CD8-positive, alpha-beta memory T cell (primary cell): Measurements from ENCODE around the gene ENDOD1. TPM values are rescaled to one million over a fixed set of nuclear protein-coding genes. Genes with fewer than 3 reads are reported as not detected.

Source experiments
- CTCF ChIA-PET: fragments of 350-600 bp; sonication (Branson Sonifier 250); formaldehyde crosslinking; loops from one replicate; lab custom pipeline; 2021; ENCODE audit warnings: antibody characterized with exemption; lab: Charles Lee
- POLR2A ChIA-PET: fragments of 350-600 bp; sonication (Branson Sonifier 250); formaldehyde crosslinking; loops from one replicate; lab custom pipeline; 2021; ENCODE audit warnings: antibody characterized with exemption; lab: Charles Lee
- DNase-seq, 5 donors: peaks; one replicate each; pipeline versions ENCODE4 v3.0.0 to v3.0.0-alpha.2; 2020 to 2022; ENCODE audit warnings: mixed read lengths in 1 of 5
- H3K27ac ChIP-seq: one replicate; pipeline ENCODE4 v1.7.0; 2013; ENCODE audit warnings: low read depth, mild to moderate bottlenecking, low read length, moderate library complexity
- H3K27me3 ChIP-seq: 2 replicates; pipeline ENCODE4 v1.7.0; 2013; ENCODE audit warnings: low read length, mild to moderate bottlenecking; ENCODE audit not compliant: insufficient read depth, poor library complexity, severe bottlenecking
- H3K36me3 ChIP-seq: 2 replicates; pipeline ENCODE4 v1.7.0; 2013; ENCODE audit warnings: mild to moderate bottlenecking, low read length, moderate library complexity; ENCODE audit not compliant: insufficient read depth
- H3K4me1 ChIP-seq: 2 replicates; pipeline ENCODE4 v1.7.0; 2013; ENCODE audit warnings: mild to moderate bottlenecking, low read length, moderate library complexity; ENCODE audit not compliant: insufficient read depth
- H3K4me3 ChIP-seq: 2 replicates; pipeline ENCODE4 v1.7.0; 2013; ENCODE audit warnings: mild to moderate bottlenecking, low read length
- H3K9me3 ChIP-seq: 2 replicates; pipeline ENCODE4 v1.7.0; 2013; ENCODE audit warnings: mild to moderate bottlenecking, low read length
- H3K27ac Mint-ChIP-seq, 8 donors: one replicate each; pipeline ENCODE4 v1.8.0; 2020 to 2021; ENCODE audit warnings: mixed read lengths in 8 of 8, mild to moderate bottlenecking in 6 of 8, inconsistent platforms in 3 of 8, moderate library complexity in 3 of 8
- H3K27me3 Mint-ChIP-seq, 2 donors: one replicate each; pipeline ENCODE4 v1.8.0; 2020 to 2021; ENCODE audit warnings: mixed read lengths in 2 of 2, mild to moderate bottlenecking in 1 of 2, moderate library complexity in 1 of 2
- H3K36me3 Mint-ChIP-seq, 3 donors: one replicate each; pipeline ENCODE4 v1.8.0; 2020 to 2021; ENCODE audit warnings: mixed read lengths in 3 of 3, inconsistent platforms in 1 of 3, mild to moderate bottlenecking in 1 of 3
- H3K4me1 Mint-ChIP-seq, 3 donors: one replicate each; pipeline ENCODE4 v1.8.0; 2020 to 2021; ENCODE audit warnings: mixed read lengths in 3 of 3, inconsistent platforms in 1 of 3, mild to moderate bottlenecking in 1 of 3
- H3K4me3 Mint-ChIP-seq, 7 donors: one replicate each; pipeline ENCODE4 v1.8.0; 2020 to 2021; ENCODE audit warnings: mixed read lengths in 7 of 7, mild to moderate bottlenecking in 6 of 7, moderate library complexity in 4 of 7, inconsistent platforms in 2 of 7
- H3K9me3 Mint-ChIP-seq, 5 donors: one replicate each; pipeline ENCODE4 v1.8.0; 2020 to 2022; ENCODE audit warnings: mixed read lengths in 5 of 5, mild to moderate bottlenecking in 3 of 5, moderate library complexity in 2 of 5, inconsistent platforms in 1 of 5
- polyA plus RNA-seq: library from polyadenylated mRNA; unstranded; fragments of 300-500 nt; fragmentation: Illumina TruSeq; gene quantifications from one replicate; pipeline ENCODE4 v1.2.3, GENCODE V29; 2021
- total RNA-seq, 2 experiments: library from RNA; stranded (reverse); gene quantifications; one replicate each; pipeline ENCODE4 v1.2.3, GENCODE V29; 2021

Gene ENDOD1
- total and polyA plus RNA-seq, 3 experiments from 2014 or later, result 11.1 to 30.1 (median 29.6) TPM

DNA sequence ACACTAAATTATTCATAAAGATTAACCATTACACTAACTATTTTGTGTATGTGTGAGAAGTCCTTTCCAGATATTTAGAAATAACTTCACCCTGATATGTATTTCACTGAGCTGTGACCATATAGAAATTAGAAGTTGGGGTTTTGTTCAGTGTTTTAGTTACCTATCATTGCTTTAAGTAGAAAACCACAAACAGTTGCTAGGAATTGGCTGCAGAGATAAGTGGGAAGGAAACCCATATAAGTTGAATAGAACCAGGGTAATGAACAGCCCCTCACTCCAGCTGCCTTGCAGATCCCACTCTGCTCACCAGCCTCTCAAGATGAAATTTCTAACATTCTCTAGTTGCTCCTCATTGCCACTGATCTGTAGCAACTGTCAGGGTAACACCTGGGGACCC is 12.7 kb upstream of the ENDOD1 start:
- CTCF ChIA-PET, result interaction anchor here (1.2 to 1.9 kb wide), 2 partner anchors 8 to 10 kb away, joined by 3 to 10 read pairs; partner anchors contain the start of gene SRSF8
- H3K4me3 Mint-ChIP-seq, result no peak overlapping the region
- peaks cover 1 to 4% of the 10 kb centered on the region in 2 donors for H3K27me3 Mint-ChIP-seq

DNA sequence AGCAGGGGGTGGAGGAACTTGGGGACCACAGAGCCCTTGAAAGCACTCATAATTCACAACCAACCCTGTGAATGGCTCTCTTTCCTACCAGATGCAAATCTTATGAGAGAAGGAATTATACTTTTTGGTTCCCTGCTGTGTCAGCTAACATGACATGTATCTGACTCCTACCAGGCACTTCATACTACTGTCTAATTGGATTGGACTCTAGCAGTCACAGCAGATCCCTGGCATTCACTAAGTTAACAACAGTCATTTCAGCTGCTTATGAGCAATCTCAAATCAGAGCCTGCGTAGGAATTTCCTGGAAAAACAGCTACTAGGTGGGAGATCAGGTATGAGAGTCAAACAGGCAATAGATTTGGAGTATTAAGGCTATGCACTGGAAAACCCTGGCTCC is 11.1 kb upstream of the ENDOD1 start:
- Histone ChIP-seq H3K27ac (no peak overlapping the region), H3K36me3 (no peaks in the 10 kb centered on the region), H3K9me3 (no peaks in the 10 kb centered on the region), H3K27me3 (no peaks in the 10 kb centered on the region), H3K4me1 (no peaks in the 10 kb centered on the region), H3K4me3 (no peak overlapping the region)
- Mint-ChIP-seq H3K4me3 (no peak overlapping the region), H3K27ac (no peak overlapping the region), H3K9me3 (no peaks in the 10 kb centered on the region), H3K36me3 (no peaks in the 10 kb centered on the region), H3K4me1 (no peaks in the 10 kb centered on the region), H3K27me3 (peaks cover 1 to 4% of the 10 kb centered on the region in 2 donors)
- DNase-seq, result no peak
- POLR2A ChIA-PET, result no interaction called here
- CTCF ChIA-PET, result interaction anchor here (2.0 kb wide), 1 partner anchor 9 kb away, joined by 6 read pairs; no protein-coding TSS in a partner anchor

More for the DNA sequence above, 12.7 kb upstream of the ENDOD1 start:
- Histone ChIP-seq H3K27me3 (no peaks in the 10 kb centered on the region), H3K4me3 (no peak overlapping the region), H3K9me3 (no peaks in the 10 kb centered on the region), H3K36me3 (no peaks in the 10 kb centered on the region), H3K4me1 (no peaks in the 10 kb centered on the region), H3K27ac (no peak overlapping the region)
- Mint-ChIP-seq H3K27ac (no peak overlapping the region), H3K9me3 (no peaks in the 10 kb centered on the region), H3K36me3 (peaks cover 0 to 7% (median 0%) of the 10 kb centered on the region in 3 donors), H3K4me1 (peaks cover 3 to 9% (median 7%) of the 10 kb centered on the region in 3 donors)
- POLR2A ChIA-PET, result interaction anchor here (1.1 to 1.4 kb wide), 2 partner anchors 10 to 12 kb away, joined by 3 to 6 read pairs; partner anchors contain the start of gene ENDOD1
- DNase-seq, result no peak

DNA sequence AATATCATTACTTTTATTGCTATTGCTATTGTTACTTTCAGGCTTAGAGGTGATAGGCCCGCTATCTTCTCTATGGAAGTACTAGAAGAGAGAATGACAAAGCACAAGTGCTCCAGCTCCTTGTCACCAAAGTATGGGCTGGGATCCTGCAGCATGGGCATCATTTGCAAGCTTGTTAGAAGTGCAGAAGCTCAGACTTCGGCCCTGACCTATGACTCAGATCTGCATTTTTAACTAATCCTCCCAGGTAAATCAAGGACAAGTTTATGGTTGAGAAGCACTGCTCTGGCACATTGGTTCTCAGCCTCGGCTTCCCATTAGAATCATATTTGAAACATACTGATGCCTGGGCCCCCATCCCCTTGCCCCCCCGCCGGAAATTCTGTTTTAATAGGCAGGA is 8.6 kb upstream of the ENDOD1 start:
- Histone ChIP-seq H3K4me3 (no peak overlapping the region), H3K27ac (no peak overlapping the region), H3K27me3 (no peaks in the 10 kb centered on the region), H3K36me3 (no peaks in the 10 kb centered on the region), H3K9me3 (no peaks in the 10 kb centered on the region), H3K4me1 (no peaks in the 10 kb centered on the region)
- no peak for DNase-seq
- Mint-ChIP-seq H3K36me3 (no peaks in the 10 kb centered on the region), H3K9me3 (no peaks in the 10 kb centered on the region), H3K27me3 (peaks cover 0 to 4% of the 10 kb centered on the region in 2 donors), H3K4me1 (no peaks in the 10 kb centered on the region), H3K27ac (no peak overlapping the region), H3K4me3 (no peak overlapping the region)
- ChIA-PET POLR2A (interaction anchor here (1.9 kb wide), 1 partner anchor 8 kb away, joined by 6 read pairs; no protein-coding TSS in a partner anchor), CTCF (interaction anchor here (0.9 to 2.6 kb wide), 4 partner anchors 8 to 58 kb away, joined by 3 to 14 read pairs (median 7); partner anchors contain the start of gene ENDOD1)

DNA sequence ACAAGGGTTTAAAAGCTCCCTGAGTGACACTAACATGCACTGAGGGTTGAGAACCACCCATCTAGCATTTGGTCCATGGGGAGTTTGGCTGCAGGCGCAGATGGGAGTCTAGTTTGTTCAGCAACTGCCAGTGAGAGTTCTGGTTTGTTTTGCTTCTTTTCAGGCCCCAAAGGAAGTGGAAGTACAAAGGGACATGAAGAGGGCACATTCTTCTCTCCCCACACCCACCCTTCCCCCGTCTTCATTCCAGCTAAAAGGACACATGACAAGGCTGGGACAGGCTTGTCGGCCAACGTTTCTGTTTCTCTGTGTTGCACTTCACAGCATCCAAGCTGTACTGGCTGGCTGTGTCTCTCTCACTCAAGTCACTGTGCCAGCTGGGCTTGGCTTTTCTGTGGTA is 8.2 kb upstream of the ENDOD1 start:
- Histone ChIP-seq H3K36me3 (no peaks in the 10 kb centered on the region), H3K4me1 (no peaks in the 10 kb centered on the region), H3K27ac (no peak overlapping the region), H3K27me3 (no peaks in the 10 kb centered on the region), H3K9me3 (no peaks in the 10 kb centered on the region), H3K4me3 (no peak overlapping the region)
- ChIA-PET CTCF (interaction anchor here (1.2 to 2.6 kb wide), 3 partner anchors 8 to 11 kb away, joined by 4 to 14 read pairs (median 10); partner anchors contain the start of gene ENDOD1), POLR2A (interaction anchor here (1.9 kb wide), 1 partner anchor 8 kb away, joined by 6 read pairs; no protein-coding TSS in a partner anchor)
- Mint-ChIP-seq H3K36me3 (no peaks in the 10 kb centered on the region), H3K4me3 (no peak overlapping the region), H3K4me1 (no peaks in the 10 kb centered on the region), H3K27me3 (peaks cover 0 to 4% of the 10 kb centered on the region in 2 donors), H3K27ac (no peak overlapping the region), H3K9me3 (no peaks in the 10 kb centered on the region)
- no peak for DNase-seq

DNA sequence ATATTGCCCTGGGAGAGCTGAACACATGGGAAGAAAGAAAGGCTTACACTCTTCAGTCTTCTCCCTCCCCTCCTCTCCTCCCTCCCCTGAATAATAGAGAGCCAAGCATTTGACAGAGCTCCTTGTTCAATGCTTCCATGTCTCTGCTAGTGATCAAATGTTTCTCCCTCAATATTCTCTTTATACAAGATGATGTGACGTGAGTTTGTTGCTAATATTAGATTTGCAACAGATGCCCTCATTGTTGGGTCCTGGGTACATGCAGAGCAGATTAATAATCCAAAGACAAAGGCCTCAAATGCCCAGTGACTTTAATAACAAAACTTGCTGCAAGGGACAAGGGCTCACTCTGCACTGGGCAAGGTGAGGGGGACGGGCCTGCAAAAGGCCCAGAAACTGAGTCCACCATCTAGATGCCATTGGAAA is 7.1 kb upstream of the ENDOD1 start:
- H3K27ac Mint-ChIP-seq, result peak overlapping the region in 1 of 8 donors; percentile 29
- Histone ChIP-seq H3K4me1 (no peaks in the 10 kb centered on the region), H3K27ac (no peak overlapping the region), H3K9me3 (no peaks in the 10 kb centered on the region), H3K4me3 (no peak overlapping the region), H3K27me3 (no peaks in the 10 kb centered on the region), H3K36me3 (no peaks in the 10 kb centered on the region)
- no peaks in the 10 kb centered on the region for H3K9me3 Mint-ChIP-seq
- H3K36me3 Mint-ChIP-seq, result no peaks in the 10 kb centered on the region
- ChIA-PET POLR2A (interaction anchor here (0.6 kb wide), 1 partner anchor 19 kb away, joined by 7 read pairs; no protein-coding TSS in a partner anchor), CTCF (interaction anchor here (1.1 to 2.6 kb wide), 2 partner anchors 10 kb away, joined by 5 to 10 read pairs; no protein-coding TSS in a partner anchor)
- H3K27me3 Mint-ChIP-seq, result peaks cover 0 to 4% of the 10 kb centered on the region in 2 donors
- no peaks in the 10 kb centered on the region for H3K4me1 Mint-ChIP-seq
- no peak overlapping the region for H3K4me3 Mint-ChIP-seq
- DNase-seq, result no peak

DNA sequence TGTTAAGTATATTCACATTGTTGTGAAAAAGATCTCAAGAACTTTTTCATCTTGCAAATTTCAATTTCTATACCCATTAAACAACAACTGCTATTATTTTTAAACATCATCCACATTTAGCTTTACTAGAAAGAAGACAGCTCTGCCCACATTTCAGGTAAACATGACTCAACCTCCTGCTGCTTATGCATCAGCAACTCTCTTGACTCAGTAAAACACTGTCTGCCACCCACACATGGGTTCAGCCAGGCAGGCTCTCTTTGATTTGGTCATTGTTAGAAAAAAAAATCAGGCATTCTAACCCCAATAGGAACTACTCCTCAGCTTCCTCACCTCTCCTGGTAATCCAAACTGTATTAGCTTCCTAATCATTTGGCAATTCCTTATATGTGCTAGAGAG is 5.1 kb upstream of the ENDOD1 start:
- peaks cover 0 to 4% of the 10 kb centered on the region in 2 donors for H3K27me3 Mint-ChIP-seq
- ChIA-PET POLR2A (no interaction called here), CTCF (interaction anchor here (1.0 to 2.8 kb wide), 3 partner anchors 8 to 16 kb away, joined by 3 to 10 read pairs (median 8); no protein-coding TSS in a partner anchor)
- Histone ChIP-seq H3K9me3 (no peaks in the 10 kb centered on the region), H3K36me3 (no peaks in the 10 kb centered on the region), H3K4me1 (peaks cover 9% of the 10 kb centered on the region), H3K27me3 (no peaks in the 10 kb centered on the region), H3K27ac (no peak overlapping the region), H3K4me3 (no peak overlapping the region)
- H3K9me3 Mint-ChIP-seq, result no peaks in the 10 kb centered on the region
- peak overlapping the region in 1 of 8 donors; percentile 63 for H3K27ac Mint-ChIP-seq
- DNase-seq, result no peak
- no peak overlapping the region for H3K4me3 Mint-ChIP-seq
- H3K4me1 Mint-ChIP-seq, result peaks cover 10 to 13% (median 11%) of the 10 kb centered on the region in 3 donors
- peaks cover 0 to 4% (median 0%) of the 10 kb centered on the region in 3 donors for H3K36me3 Mint-ChIP-seq

DNA sequence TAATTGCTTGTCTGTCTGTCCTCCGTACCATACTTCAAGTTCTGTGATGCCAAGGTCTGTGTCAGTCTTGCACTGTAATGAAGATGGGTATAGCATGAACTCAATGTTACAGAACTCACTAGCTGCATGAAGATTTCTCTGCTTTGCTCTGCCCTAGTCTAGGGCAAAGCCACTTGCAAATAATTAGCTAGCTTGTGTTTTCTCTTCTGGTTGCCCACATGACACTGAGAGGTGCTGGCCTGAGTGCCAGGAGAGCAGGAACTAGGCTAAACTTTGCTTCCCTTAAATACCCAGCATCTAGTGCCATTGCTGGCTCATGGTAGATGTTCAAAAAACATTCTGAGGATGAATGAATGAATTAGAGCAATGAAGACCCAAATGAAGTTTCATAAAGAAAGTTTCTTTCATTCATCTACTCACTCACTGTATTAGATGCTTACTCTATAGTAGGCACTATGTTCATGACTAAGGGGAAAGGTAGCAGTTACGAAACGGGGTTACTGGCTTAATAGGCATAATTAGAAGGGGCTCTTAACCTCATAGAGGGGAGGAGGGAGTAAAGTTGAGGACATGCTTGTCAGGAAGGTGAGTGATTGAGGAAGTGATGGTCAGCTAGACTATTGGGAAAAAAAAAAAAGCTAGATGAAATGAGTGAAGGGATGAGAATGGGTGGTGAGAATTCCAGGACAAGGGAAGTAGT is 4.4 kb upstream of the ENDOD1 start:
- Mint-ChIP-seq H3K27ac (peak overlapping the region in 3 of 8 donors; percentile 41 to 83 (median 69)), H3K27me3 (no peaks in the 10 kb centered on the region), H3K4me3 (peak overlapping the region in 1 of 7 donors; percentile 38), H3K9me3 (no peaks in the 10 kb centered on the region), H3K36me3 (peaks cover 0 to 5% (median 0%) of the 10 kb centered on the region in 3 donors), H3K4me1 (peaks cover 11 to 15% (median 12%) of the 10 kb centered on the region in 3 donors)
- ChIA-PET CTCF (interaction anchor here (0.7 to 2.8 kb wide), 4 partner anchors 9 to 17 kb away, joined by 3 to 10 read pairs (median 6); no protein-coding TSS in a partner anchor), POLR2A (no interaction called here)
- Histone ChIP-seq H3K4me3 (no peak overlapping the region), H3K27me3 (no peaks in the 10 kb centered on the region), H3K36me3 (no peaks in the 10 kb centered on the region), H3K4me1 (peaks cover 9% of the 10 kb centered on the region), H3K27ac (no peak overlapping the region), H3K9me3 (no peaks in the 10 kb centered on the region)
- no peak for DNase-seq
